ENCODE data around the gene MOCS3. TPM values are rescaled to one million over a fixed set of nuclear protein-coding genes. Genes with fewer than 3 reads are reported as not detected.

MOCS3 gene
- total RNA-seq, 4 donors from 2014 or later: 5.8 to 8.0 (median 6.8) TPM

DNA sequence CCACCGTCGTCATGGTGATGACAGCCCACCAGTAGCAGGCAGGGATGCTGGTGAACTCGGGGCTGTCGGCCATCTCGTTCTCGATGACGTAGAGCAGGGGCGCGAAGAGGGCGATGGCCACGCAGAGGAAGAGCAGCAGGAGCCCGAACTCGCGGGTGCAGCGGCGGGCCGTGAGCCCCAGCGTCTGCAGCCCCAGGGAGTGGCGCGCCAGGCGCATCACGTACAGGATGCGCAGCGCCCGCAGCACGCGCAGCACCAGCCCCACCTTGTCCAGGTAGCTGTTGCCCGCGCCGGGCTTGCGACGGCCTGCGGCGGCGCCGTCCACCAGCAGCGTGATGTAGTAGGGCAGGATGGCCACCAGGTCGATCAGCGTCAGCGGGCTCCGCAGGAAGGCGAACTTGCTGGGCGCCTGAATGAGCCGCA lies 45.7 kb downstream of the MOCS3 start:
- intact Hi-C loops (cut with DNase I; ENCODE audit: low total_unique reads): no loop called here
- H3K4me3 ChIP-seq (ENCODE audit: low read depth, poor library complexity, severe bottlenecking): no peak overlapping the region
- WGBS, 2 donors: 92 to 93% methylated on average over 36 to 40 of the region's 44 CpGs
- no peak for DNase-seq (ENCODE audit: low spot score in 2 of 2)
- TF ChIP-seq, protein P1, sequence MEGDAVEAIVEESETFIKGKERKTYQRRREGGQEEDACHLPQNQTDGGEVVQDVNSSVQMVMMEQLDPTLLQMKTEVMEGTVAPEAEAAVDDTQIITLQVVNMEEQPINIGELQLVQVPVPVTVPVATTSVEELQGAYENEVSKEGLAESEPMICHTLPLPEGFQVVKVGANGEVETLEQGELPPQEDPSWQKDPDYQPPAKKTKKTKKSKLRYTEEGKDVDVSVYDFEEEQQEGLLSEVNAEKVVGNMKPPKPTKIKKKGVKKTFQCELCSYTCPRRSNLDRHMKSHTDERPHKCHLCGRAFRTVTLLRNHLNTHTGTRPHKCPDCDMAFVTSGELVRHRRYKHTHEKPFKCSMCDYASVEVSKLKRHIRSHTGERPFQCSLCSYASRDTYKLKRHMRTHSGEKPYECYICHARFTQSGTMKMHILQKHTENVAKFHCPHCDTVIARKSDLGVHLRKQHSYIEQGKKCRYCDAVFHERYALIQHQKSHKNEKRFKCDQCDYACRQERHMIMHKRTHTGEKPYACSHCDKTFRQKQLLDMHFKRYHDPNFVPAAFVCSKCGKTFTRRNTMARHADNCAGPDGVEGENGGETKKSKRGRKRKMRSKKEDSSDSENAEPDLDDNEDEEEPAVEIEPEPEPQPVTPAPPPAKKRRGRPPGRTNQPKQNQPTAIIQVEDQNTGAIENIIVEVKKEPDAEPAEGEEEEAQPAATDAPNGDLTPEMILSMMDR (IDR thresholded peaks at IDR 0.05): no peak
- TF ChIP-seq POLR2A (IDR thresholded peaks at IDR 0.05): no peak

DNA sequence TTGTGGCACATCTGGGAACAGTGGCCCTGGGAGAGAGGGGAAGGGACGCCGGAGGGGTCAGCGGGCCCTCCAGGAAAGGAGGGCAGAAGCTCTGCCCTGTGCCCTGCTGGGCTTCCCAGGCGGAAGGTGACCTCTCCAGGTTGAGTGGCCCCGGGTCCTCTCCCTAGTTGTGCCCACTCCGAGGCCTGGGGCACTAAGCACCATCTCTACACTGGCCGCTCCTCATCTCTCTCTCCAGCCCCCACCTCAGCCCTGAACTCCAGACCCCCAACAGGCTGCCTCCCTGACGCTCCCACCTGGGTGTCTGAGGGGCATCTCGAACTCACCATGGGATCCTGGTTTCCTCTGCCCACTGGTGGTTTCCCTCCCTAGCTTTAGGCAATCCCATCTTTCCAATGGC lies 46.2 kb downstream of the MOCS3 start:
- H3K4me3 ChIP-seq (ENCODE audit: low read depth, poor library complexity, severe bottlenecking): no peak overlapping the region
- no peak for DNase-seq (ENCODE audit: low spot score in 2 of 2)
- TF ChIP-seq, protein P1 (IDR thresholded peaks at IDR 0.05): no peak
- intact Hi-C loops (cut with DNase I; ENCODE audit: low total_unique reads): no loop called here
- 91 to 95% methylated on average over 8 to 9 of the region's 9 CpGs for WGBS, 2 donors

DNA sequence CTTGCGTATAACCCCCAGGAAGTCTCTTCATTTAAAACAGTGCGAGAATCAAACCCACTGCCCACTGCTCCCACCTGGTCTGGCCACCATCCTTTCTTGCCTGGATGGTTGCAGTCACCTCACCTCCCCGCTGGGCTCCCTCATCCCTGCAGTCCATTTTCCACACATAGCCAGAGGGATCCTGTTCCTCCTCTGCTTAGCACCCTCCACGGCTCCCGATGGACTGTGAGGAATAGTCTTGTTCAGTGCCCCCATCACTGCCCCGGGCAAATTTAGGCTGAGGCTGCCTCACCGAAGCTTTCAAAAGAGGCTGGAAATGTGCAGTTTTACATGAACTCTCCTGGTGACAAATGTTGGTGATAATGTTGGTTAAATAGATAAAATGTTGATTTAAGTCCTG lies 46.6 kb downstream of the MOCS3 start:
- TF ChIP-seq, protein P1 (IDR thresholded peaks at IDR 0.05): no peak
- no peak for TF ChIP-seq POLR2A (IDR thresholded peaks at IDR 0.05)
- intact Hi-C loops (cut with DNase I; ENCODE audit: low total_unique reads): no loop called here
- WGBS, 2 donors: 92 to 93% methylated on average over 7 of the region's 7 CpGs
- no peak for DNase-seq (ENCODE audit: low spot score in 2 of 2)
- no peak overlapping the region for H3K4me3 ChIP-seq (ENCODE audit: low read depth, poor library complexity, severe bottlenecking)

GRCh38 chr20:51008718-51009117 lies 50.1 kb downstream of the MOCS3 start:
- WGBS, 2 donors: 79 to 88% methylated on average over 5 of the region's 5 CpGs
- no peak for TF ChIP-seq POLR2A (IDR thresholded peaks at IDR 0.05)
- TF ChIP-seq, protein P1 (IDR thresholded peaks at IDR 0.05): no peak
- no peak for DNase-seq (ENCODE audit: low spot score in 2 of 2)
- no peak overlapping the region for H3K4me3 ChIP-seq (ENCODE audit: low read depth, poor library complexity, severe bottlenecking)
- intact Hi-C loops (cut with DNase I; ENCODE audit: low total_unique reads): no loop called here

GRCh38 chr20:51009303-51010042 lies 50.9 kb downstream of the MOCS3 start:
- TF ChIP-seq POLR2A (IDR thresholded peaks at IDR 0.05): no peak
- TF ChIP-seq, protein P1 (IDR thresholded peaks at IDR 0.05): no peak
- intact Hi-C loops (cut with DNase I; ENCODE audit: low total_unique reads): no loop called here
- WGBS, 2 donors: 86 to 91% methylated on average over 58 of the region's 58 CpGs
- no peak overlapping the region for H3K4me3 ChIP-seq (ENCODE audit: low read depth, poor library complexity, severe bottlenecking)
- no peak for DNase-seq (ENCODE audit: low spot score in 2 of 2)

GRCh38 chr20:51010043-51010365 lies 51.4 kb downstream of the MOCS3 start:
- intact Hi-C loops (cut with DNase I; ENCODE audit: low total_unique reads): no loop called here
- TF ChIP-seq, protein P1 (IDR thresholded peaks at IDR 0.05): no peak
- no peak for TF ChIP-seq POLR2A (IDR thresholded peaks at IDR 0.05)
- 88 to 94% methylated on average over 33 of the region's 33 CpGs for WGBS, 2 donors
- no peak for DNase-seq (ENCODE audit: low spot score in 2 of 2)
- H3K4me3 ChIP-seq (ENCODE audit: low read depth, poor library complexity, severe bottlenecking): no peak overlapping the region
